22Rv1 (cell line): ENCODE measurements around the gene ARHGAP23.

ENCODE experiments used
- H3K27ac ChIP-seq: fragments of 450-650 bp; 2 replicates; pipeline ENCODE4 v1.5.1; 2017
- CTCF ChIP-seq: fragments of 450-650 bp; IDR thresholded peaks from 2 replicates; pipeline ENCODE4 v1.5.1; 2017; ENCODE audit warnings: mild to moderate bottlenecking
- ZFX ChIP-seq: fragments of 450-650 bp; IDR thresholded peaks from 2 replicates; pipeline ENCODE4 v1.6.1; 2017; ENCODE audit warnings: antibody characterized with exemption, borderline replicate concordance

ARHGAP23 gene

GRCh38 chr17:38443356-38444031, 15.2 kb downstream of the ARHGAP23 start:
- no peak overlapping the region for H3K27ac ChIP-seq
- TF ChIP-seq CTCF (no peak), ZFX (no peak)

GRCh38 chr17:38444151-38444550, 15.9 kb downstream of the ARHGAP23 start:
- TF ChIP-seq CTCF: peak; percentile 91
- TF ChIP-seq ZFX: no peak
- no peak overlapping the region for H3K27ac ChIP-seq

GRCh38 chr17:38447502-38448085, 19.3 kb downstream of the ARHGAP23 start:
- H3K27ac ChIP-seq: no peak overlapping the region

DNA sequence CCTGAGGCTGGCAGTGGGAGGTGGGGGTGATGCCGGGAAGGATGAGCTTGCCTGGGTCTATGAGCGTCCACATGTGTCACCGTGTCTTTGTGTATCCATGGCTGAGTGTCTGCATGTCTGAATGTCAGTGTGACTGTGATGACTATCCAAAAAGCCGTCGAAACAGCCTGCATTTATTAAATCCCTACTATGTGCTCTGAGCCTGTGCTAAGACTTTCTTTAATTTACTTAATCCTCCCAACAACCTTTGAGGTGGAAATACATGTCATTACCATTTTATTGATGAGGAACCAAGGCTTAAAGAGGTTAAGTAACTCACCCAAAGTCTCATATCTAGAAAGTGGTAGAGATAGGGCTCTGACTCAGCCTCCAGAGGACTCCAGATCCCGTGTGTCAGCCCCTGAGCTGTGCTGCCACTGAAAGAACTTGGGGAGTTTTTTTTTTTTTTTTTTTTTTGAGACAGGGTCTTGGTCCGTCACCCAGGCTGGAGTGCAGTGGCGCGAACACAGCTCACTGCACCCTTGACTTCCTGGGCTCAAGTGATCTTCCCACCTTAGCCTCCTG, 20.0 kb downstream of the ARHGAP23 start:
- H3K27ac ChIP-seq: no peak overlapping the region
- TF ChIP-seq ZFX (no peak), CTCF (no peak)

More at GRCh38 chr17:38447502-38448085, 19.3 kb downstream of the ARHGAP23 start:
- no peak for TF ChIP-seq ZFX
- no peak for TF ChIP-seq CTCF

DNA sequence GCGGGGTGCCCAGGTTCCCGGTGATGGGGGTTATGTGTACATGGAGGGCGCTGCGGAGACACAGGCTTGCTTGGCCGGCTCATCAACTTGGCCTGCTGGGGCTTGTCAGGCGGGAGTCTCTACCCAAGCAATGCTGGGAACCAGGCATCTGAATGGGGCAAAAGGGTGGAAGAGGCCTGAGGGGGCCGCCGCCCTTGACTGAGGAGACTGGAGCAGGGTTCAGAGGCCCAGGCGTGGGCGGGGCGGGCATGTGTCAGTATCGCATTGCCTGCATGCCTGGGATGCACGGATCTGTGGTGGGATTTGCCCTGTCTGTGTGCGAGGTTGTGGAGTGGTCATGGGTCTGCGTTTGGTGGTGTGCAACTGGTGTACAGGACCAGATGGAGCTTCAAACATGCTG, 21.1 kb downstream of the ARHGAP23 start:
- H3K27ac ChIP-seq: no peak overlapping the region
- TF ChIP-seq CTCF: no peak

- H3K27ac ChIP-seq: no peak overlapping the region
- TF ChIP-seq ZFX (no peak), CTCF (no peak)
Measured at GRCh38 chr17:38450557-38451029, 22.3 kb downstream of the ARHGAP23 start.
